ENCODE data around the gene HOXC6. TPM values are rescaled to one million over a fixed set of nuclear protein-coding genes. Genes with fewer than 3 reads are reported as not detected.

The HOXC6 gene
- total RNA-seq, 2 experiments from 2014 or later, result not detected

- TF ChIP-seq CTCF (IDR thresholded peaks at IDR 0.05), result no peak
- Histone ChIP-seq H3K4me1 (ENCODE audit: insufficient read depth, low read length) (peaks cover 33% of the 10 kb centered on the region), H3K27me3 (ENCODE audit: control insufficient read depth in 1 of 2, insufficient read depth in 2 of 2, low read length in 2 of 2) (peaks cover 89 to 96% of the 10 kb centered on the region in 2 experiments), H3K27ac (ENCODE audit: low read depth in 1 of 2, low read length in 2 of 2) (no peak overlapping the region), H3K4me3 (ENCODE audit: low read length) (no peak overlapping the region), H3K36me3 (ENCODE audit: insufficient read depth, low read length) (no peaks in the 10 kb centered on the region), H3K9me3 (ENCODE audit: control insufficient read depth in 1 of 2, insufficient read depth in 1 of 2, low read length in 2 of 2) (peaks cover 4 to 49% of the 10 kb centered on the region in 2 experiments)
- POLR2A ChIA-PET, result no interaction called here
- Mint-ChIP-seq H3K4me1 (ENCODE audit: low read depth) (peaks cover 17% of the 10 kb centered on the region), H3K9me3 (no peaks in the 10 kb centered on the region), H3K4me3 (no peak overlapping the region), H3K27ac (no peak overlapping the region), H3K36me3 (ENCODE audit: low read depth) (no peaks in the 10 kb centered on the region), H3K27me3 (peaks cover 95% of the 10 kb centered on the region)
- DNase-seq, result no peak
- intact Hi-C loops (cut with DNase I, micrococcal nuclease), result no loop called here
- CTCF ChIA-PET, result no interaction called here
- no peak for ATAC-seq (ENCODE audit: poor library complexity)
Measured at GRCh38 chr12:53980802-53981496, 47.3 kb upstream of the HOXC6 start.

GRCh38 chr12:53981634-53982565, 46.3 kb upstream of the HOXC6 start:
- no peak overlapping the region for H3K4me3 Mint-ChIP-seq
- H3K4me1 Mint-ChIP-seq (ENCODE audit: low read depth), result peaks cover 14% of the 10 kb centered on the region
- peaks cover 4 to 45% of the 10 kb centered on the region in 2 experiments for H3K9me3 ChIP-seq (ENCODE audit: control insufficient read depth in 1 of 2, insufficient read depth in 1 of 2, low read length in 2 of 2)
- TF ChIP-seq CTCF (IDR thresholded peaks at IDR 0.05), result no peak
- H3K9me3 Mint-ChIP-seq, result no peaks in the 10 kb centered on the region
- H3K27ac ChIP-seq (ENCODE audit: low read depth in 1 of 2, low read length in 2 of 2), result no peak overlapping the region
- H3K36me3 Mint-ChIP-seq (ENCODE audit: low read depth), result no peaks in the 10 kb centered on the region
- peaks cover 39% of the 10 kb centered on the region for H3K4me1 ChIP-seq (ENCODE audit: insufficient read depth, low read length)
- H3K4me3 ChIP-seq (ENCODE audit: low read length), result no peak overlapping the region
- peaks cover 89 to 96% of the 10 kb centered on the region in 2 experiments for H3K27me3 ChIP-seq (ENCODE audit: control insufficient read depth in 1 of 2, insufficient read depth in 2 of 2, low read length in 2 of 2)
- intact Hi-C loops (cut with DNase I, micrococcal nuclease), result no loop called here
- peaks cover 95% of the 10 kb centered on the region for H3K27me3 Mint-ChIP-seq
- H3K27ac Mint-ChIP-seq, result no peak overlapping the region
- H3K36me3 ChIP-seq (ENCODE audit: insufficient read depth, low read length), result no peaks in the 10 kb centered on the region
- ChIA-PET CTCF (no interaction called here), POLR2A (no interaction called here)
- DNase-seq (no peak), ATAC-seq (ENCODE audit: poor library complexity) (no peak)

- POLR2A ChIA-PET, result interaction anchor here (0.6 kb wide), 1 partner anchor 51 kb away, joined by 3 read pairs; no protein-coding TSS in a partner anchor
- Histone ChIP-seq H3K36me3 (ENCODE audit: insufficient read depth, low read length) (no peaks in the 10 kb centered on the region), H3K4me3 (ENCODE audit: low read length) (no peak overlapping the region), H3K4me1 (ENCODE audit: insufficient read depth, low read length) (peaks cover 37% of the 10 kb centered on the region), H3K27me3 (ENCODE audit: control insufficient read depth in 1 of 2, insufficient read depth in 2 of 2, low read length in 2 of 2) (peaks cover 89 to 96% of the 10 kb centered on the region in 2 experiments), H3K27ac (ENCODE audit: low read depth in 1 of 2, low read length in 2 of 2) (no peak overlapping the region), H3K9me3 (ENCODE audit: control insufficient read depth in 1 of 2, insufficient read depth in 1 of 2, low read length in 2 of 2) (peaks cover 11 to 45% of the 10 kb centered on the region in 2 experiments)
- DNase-seq (no peak), ATAC-seq (ENCODE audit: poor library complexity) (no peak)
- H3K4me1 Mint-ChIP-seq (ENCODE audit: low read depth), result peaks cover 10% of the 10 kb centered on the region
- H3K27me3 Mint-ChIP-seq, result peaks cover 95% of the 10 kb centered on the region
- CTCF ChIA-PET, result no interaction called here
- TF ChIP-seq CTCF (IDR thresholded peaks at IDR 0.05), result no peak
- no peak overlapping the region for H3K27ac Mint-ChIP-seq
- H3K9me3 Mint-ChIP-seq, result no peaks in the 10 kb centered on the region
- no peak overlapping the region for H3K4me3 Mint-ChIP-seq
- no peaks in the 10 kb centered on the region for H3K36me3 Mint-ChIP-seq (ENCODE audit: low read depth)
- intact Hi-C loops (cut with DNase I, micrococcal nuclease), result no loop called here
Measured at GRCh38 chr12:53982648-53983567, 45.3 kb upstream of the HOXC6 start.

Measured in CD4-positive, alpha-beta T cell (primary cell).